Measurements from ENCODE around the gene AJUBA. TPM values are rescaled to one million over a fixed set of nuclear protein-coding genes. Genes with fewer than 3 reads are reported as not detected.
"Not testable (repeated sequence)": the region's sequence is repeated elsewhere in the genome, so short reads cannot be mapped to it uniquely, and the experiment has no call there.

The AJUBA gene
- total RNA-seq, 1 donor from 2014 or later: 37.8 TPM

GRCh38 chr14:23009483-23009938 is 27.2 kb upstream of the AJUBA start:
- TF ChIP-seq, protein P1, sequence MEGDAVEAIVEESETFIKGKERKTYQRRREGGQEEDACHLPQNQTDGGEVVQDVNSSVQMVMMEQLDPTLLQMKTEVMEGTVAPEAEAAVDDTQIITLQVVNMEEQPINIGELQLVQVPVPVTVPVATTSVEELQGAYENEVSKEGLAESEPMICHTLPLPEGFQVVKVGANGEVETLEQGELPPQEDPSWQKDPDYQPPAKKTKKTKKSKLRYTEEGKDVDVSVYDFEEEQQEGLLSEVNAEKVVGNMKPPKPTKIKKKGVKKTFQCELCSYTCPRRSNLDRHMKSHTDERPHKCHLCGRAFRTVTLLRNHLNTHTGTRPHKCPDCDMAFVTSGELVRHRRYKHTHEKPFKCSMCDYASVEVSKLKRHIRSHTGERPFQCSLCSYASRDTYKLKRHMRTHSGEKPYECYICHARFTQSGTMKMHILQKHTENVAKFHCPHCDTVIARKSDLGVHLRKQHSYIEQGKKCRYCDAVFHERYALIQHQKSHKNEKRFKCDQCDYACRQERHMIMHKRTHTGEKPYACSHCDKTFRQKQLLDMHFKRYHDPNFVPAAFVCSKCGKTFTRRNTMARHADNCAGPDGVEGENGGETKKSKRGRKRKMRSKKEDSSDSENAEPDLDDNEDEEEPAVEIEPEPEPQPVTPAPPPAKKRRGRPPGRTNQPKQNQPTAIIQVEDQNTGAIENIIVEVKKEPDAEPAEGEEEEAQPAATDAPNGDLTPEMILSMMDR (IDR thresholded peaks at IDR 0.05): no peak
- H3K27ac ChIP-seq: peak overlapping the region; percentile 82

DNA sequence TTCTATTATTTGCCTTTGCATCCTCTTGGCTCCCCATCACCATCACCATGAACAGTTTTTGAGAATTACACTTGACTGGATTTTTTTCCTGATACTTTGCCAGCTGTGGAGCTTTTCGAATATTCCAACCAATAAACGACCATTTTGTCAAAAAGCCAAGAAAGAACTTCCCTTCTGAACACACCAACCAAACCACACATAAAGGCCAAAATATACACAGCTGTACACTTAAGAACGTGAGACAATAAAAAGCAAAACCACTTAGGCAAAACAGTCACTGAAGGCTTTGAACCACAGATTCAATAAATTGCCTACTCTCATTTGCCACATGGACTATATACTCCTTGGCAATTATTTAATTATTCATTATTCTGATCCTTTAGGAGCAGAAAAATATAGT is 26.5 kb upstream of the AJUBA start:
- H3K27ac ChIP-seq: peak overlapping the region; percentile 82
- no peaks in the 10 kb centered on the region for H3K27me3 ChIP-seq
- peaks cover 19% of the 10 kb centered on the region for H3K4me1 ChIP-seq
- ATAC-seq (no peak), DNase-seq (no peak)
- TF ChIP-seq, protein P1 (IDR thresholded peaks at IDR 0.05): no peak
- no peaks in the 10 kb centered on the region for H3K9me3 ChIP-seq
- no peak overlapping the region for H3K4me3 ChIP-seq
- intact Hi-C loops (cut with DNase I): no loop called here
- no peaks in the 10 kb centered on the region for H3K36me3 ChIP-seq

More at GRCh38 chr14:23009483-23009938, 27.2 kb upstream of the AJUBA start:
- H3K9me3 ChIP-seq: no peaks in the 10 kb centered on the region
- H3K4me1 ChIP-seq: peaks cover 19% of the 10 kb centered on the region
- ATAC-seq (no peak), DNase-seq (no peak)
- no peaks in the 10 kb centered on the region for H3K36me3 ChIP-seq
- intact Hi-C loops (cut with DNase I): no loop called here
- H3K27me3 ChIP-seq: no peaks in the 10 kb centered on the region
- peak overlapping the region; percentile 62 for H3K4me3 ChIP-seq

GRCh38 chr14:23006544-23007419 is 24.4 kb upstream of the AJUBA start:
- ATAC-seq: peak; percentile 99
- intact Hi-C loops (cut with DNase I): no loop called here

DNA sequence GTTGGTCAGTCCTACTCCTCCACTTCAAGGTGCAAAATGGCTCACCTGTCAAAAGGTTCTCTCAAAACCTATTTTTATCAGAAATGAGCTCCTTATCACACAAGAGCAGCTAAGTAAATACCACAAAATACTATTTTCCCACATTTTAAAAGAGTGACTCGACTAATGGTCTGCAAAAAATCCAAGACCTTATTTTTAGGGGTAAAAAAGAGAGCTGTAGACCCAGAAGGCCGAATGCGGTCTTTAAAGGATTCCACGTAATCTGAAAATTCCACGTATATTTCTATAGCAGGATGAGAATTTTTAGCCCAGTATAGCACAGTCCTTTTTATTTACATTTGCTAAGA is 23.8 kb upstream of the AJUBA start:
- Histone ChIP-seq H3K4me3 (peak overlapping the region; percentile 65), H3K36me3 (no peaks in the 10 kb centered on the region), H3K27ac (peak overlapping the region; percentile 95), H3K4me1 (peaks cover 19% of the 10 kb centered on the region), H3K27me3 (no peaks in the 10 kb centered on the region), H3K9me3 (no peaks in the 10 kb centered on the region)
- ATAC-seq (no peak), DNase-seq (no peak)
- intact Hi-C loops (cut with DNase I): no loop called here
- TF ChIP-seq, protein P1 (IDR thresholded peaks at IDR 0.05): no peak

More at GRCh38 chr14:23006544-23007419, 24.4 kb upstream of the AJUBA start:
- Histone ChIP-seq H3K27ac (peak overlapping the region; percentile 95), H3K4me3 (peak overlapping the region; percentile 65), H3K27me3 (no peaks in the 10 kb centered on the region), H3K4me1 (peaks cover 19% of the 10 kb centered on the region), H3K9me3 (no peaks in the 10 kb centered on the region), H3K36me3 (no peaks in the 10 kb centered on the region)
- TF ChIP-seq, protein P1 (IDR thresholded peaks at IDR 0.05): no peak
- peak; percentile 97 for DNase-seq

GRCh38 chr14:23005451-23006187 is 23.3 kb upstream of the AJUBA start:
- no peaks in the 10 kb centered on the region for H3K36me3 ChIP-seq
- H3K4me3 ChIP-seq: peak overlapping the region; percentile 65
- TF ChIP-seq, protein P1 (IDR thresholded peaks at IDR 0.05): no peak
- H3K4me1 ChIP-seq: peaks cover 19% of the 10 kb centered on the region
- peak overlapping the region; percentile 95 for H3K27ac ChIP-seq
- no peaks in the 10 kb centered on the region for H3K27me3 ChIP-seq
- ATAC-seq: no peak
- intact Hi-C loops (cut with DNase I): no loop called here
- H3K9me3 ChIP-seq: no peaks in the 10 kb centered on the region
- no peak for DNase-seq

GRCh38 chr14:23004274-23004673 is 21.9 kb upstream of the AJUBA start:
- DNase-seq; H3K4me3 ChIP-seq; intact Hi-C loops (cut with DNase I); ATAC-seq; H3K27ac ChIP-seq; H3K36me3 ChIP-seq; H3K27me3 ChIP-seq; H3K9me3 ChIP-seq: not testable (repeated sequence)
- peaks cover 15% of the 10 kb centered on the region for H3K4me1 ChIP-seq
